DOHH2 (cell line): Measurements from ENCODE around the gene CDK4.

ENCODE experiments used
- H3F3A ChIP-seq: fragments of 200-600 bp; sonication (generic), shearing (Covaris generic); 2 replicates; pipeline ENCODE4 v1.6.0; 2016; ENCODE audit warnings: antibody characterized with exemption, mild to moderate bottlenecking; ENCODE audit not compliant: control insufficient read depth, insufficient read depth
- H3K27ac ChIP-seq: fragments of 200-600 bp; sonication (generic); 2 replicates; pipeline ENCODE4 v1.5.1; 2014; ENCODE audit warnings: low read depth, mild to moderate bottlenecking, low read length, moderate library complexity
- H3K27me3 ChIP-seq: fragments of 200-600 bp; sonication (generic); 2 replicates; pipeline ENCODE4 v1.6.1; 2014; ENCODE audit warnings: mild to moderate bottlenecking, low read length, mixed read lengths; ENCODE audit not compliant: control insufficient read depth
- H3K36me3 ChIP-seq: fragments of 200-600 bp; sonication (generic); 2 replicates; pipeline ENCODE4 v1.6.1; 2014; ENCODE audit warnings: mild to moderate bottlenecking, low read length, moderate library complexity, mixed read lengths; ENCODE audit not compliant: control insufficient read depth
- H3K4me1 ChIP-seq: fragments of 200-600 bp; sonication (generic); 2 replicates; pipeline ENCODE4 v1.6.1; 2014; ENCODE audit warnings: mild to moderate bottlenecking, low read length, mixed read lengths; ENCODE audit not compliant: control insufficient read depth
- H3K4me2 ChIP-seq: fragments of 200-600 bp; sonication (generic); 2 replicates; pipeline ENCODE4 v1.6.0; 2014; ENCODE audit warnings: mild to moderate bottlenecking, low read length, moderate library complexity
- H3K4me3 ChIP-seq: fragments of 200-600 bp; sonication (generic); 2 replicates; pipeline ENCODE4 v1.5.1; 2014; ENCODE audit warnings: mild to moderate bottlenecking, low read length, mixed read lengths
- H3K79me2 ChIP-seq: fragments of 200-600 bp; sonication (generic); 2 replicates; pipeline ENCODE4 v1.6.1; 2014; ENCODE audit warnings: mild to moderate bottlenecking, low read length, mixed read lengths; ENCODE audit not compliant: control insufficient read depth
- H3K9me2 ChIP-seq: fragments of 200-600 bp; sonication (generic); replicated peaks from 2 replicates; pipeline ENCODE4 v1.6.1; 2014; ENCODE audit warnings: mild to moderate bottlenecking, low read length, mixed read lengths; ENCODE audit not compliant: control insufficient read depth
- H3K9me3 ChIP-seq: fragments of 200-600 bp; sonication (generic); 2 replicates; pipeline ENCODE4 v1.6.1; 2014; ENCODE audit warnings: antibody characterized with exemption, low read length, mixed read lengths; ENCODE audit not compliant: control insufficient read depth, insufficient read depth
- H4K20me1 ChIP-seq: fragments of 200-600 bp; sonication (generic); 2 replicates; pipeline ENCODE4 v1.6.0; 2014; ENCODE audit warnings: low read depth, mild to moderate bottlenecking, antibody characterized with exemption, low read length, moderate library complexity; ENCODE audit not compliant: control insufficient read depth, insufficient read depth
- CTCF ChIP-seq: fragments of 200-600 bp; sonication (generic); IDR thresholded peaks from one replicate; pipeline ENCODE4 v1.5.1; 2014; ENCODE audit warnings: antibody characterized with exemption, mild to moderate bottlenecking, low read depth, low read length; ENCODE audit not compliant: poor library complexity, severe bottlenecking
- EZH2phosphoT487 ChIP-seq: fragments of 200-600 bp; sonication (generic); IDR thresholded peaks from 2 replicates; pipeline ENCODE4 v1.6.1; 2017; ENCODE audit warnings: borderline replicate concordance, mild to moderate bottlenecking, antibody characterized with exemption, low read length, moderate library complexity, mixed read lengths

The CDK4 gene

GRCh38 chr12:57783861-57784260, 31.8 kb upstream of the CDK4 start:
- no peaks in the 10 kb centered on the region for H3K9me2 ChIP-seq
- H3K4me1 ChIP-seq, result peaks cover 21% of the 10 kb centered on the region
- H4K20me1 ChIP-seq, result peaks cover 4% of the 10 kb centered on the region; the same call in 1 of the 2 replicates
- no peak overlapping the region for H3K27ac ChIP-seq
- peaks cover 47% of the 10 kb centered on the region for H3K36me3 ChIP-seq
- TF ChIP-seq EZH2phosphoT487 (no peak), CTCF (no peak)
- peak overlapping the region; percentile 97 for H3K4me2 ChIP-seq
- H3K9me3 ChIP-seq, result no peaks in the 10 kb centered on the region
- no peaks in the 10 kb centered on the region for H3K27me3 ChIP-seq
- H3K79me2 ChIP-seq, result peaks cover 32% of the 10 kb centered on the region
- H3F3A ChIP-seq, result no peaks in the 10 kb centered on the region
- H3K4me3 ChIP-seq, result peak overlapping the region; percentile 98; the same call in 1 of the 2 replicates

GRCh38 chr12:57783466-57783801, 31.3 kb upstream of the CDK4 start:
- no peak for TF ChIP-seq CTCF
- no peak for TF ChIP-seq EZH2phosphoT487
- H3K79me2 ChIP-seq, result peaks cover 32% of the 10 kb centered on the region
- H3K27ac ChIP-seq, result no peak overlapping the region
- no peaks in the 10 kb centered on the region for H3K27me3 ChIP-seq
- H3K9me3 ChIP-seq, result no peaks in the 10 kb centered on the region
- H3K4me2 ChIP-seq, result peak overlapping the region; percentile 97
- peaks cover 44% of the 10 kb centered on the region for H3K36me3 ChIP-seq
- peaks cover 4% of the 10 kb centered on the region; the same call in 1 of the 2 replicates for H4K20me1 ChIP-seq
- no peaks in the 10 kb centered on the region for H3F3A ChIP-seq
- H3K4me3 ChIP-seq, result peak overlapping the region; percentile 98
- peaks cover 21% of the 10 kb centered on the region for H3K4me1 ChIP-seq
- H3K9me2 ChIP-seq, result no peaks in the 10 kb centered on the region

GRCh38 chr12:57782608-57783465, 30.7 kb upstream of the CDK4 start, which contains the start of gene TSFM:
TSS of gene TSFM (plus strand) at chr12:57782787. CDS start at chr12:57782802, 15 bp downstream.
- Histone ChIP-seq H3K36me3 (peaks cover 40% of the 10 kb centered on the region), H3K9me3 (no peaks in the 10 kb centered on the region), H3K27me3 (no peaks in the 10 kb centered on the region), H3K9me2 (no peaks in the 10 kb centered on the region), H3F3A (no peaks in the 10 kb centered on the region), H3K27ac (peak within 1 kb of the TSS; percentile 22), H3K79me2 (peaks cover 32% of the 10 kb centered on the region), H3K4me1 (peaks cover 21% of the 10 kb centered on the region), H4K20me1 (peaks cover 4% of the 10 kb centered on the region; the same call in 1 of the 2 replicates), H3K4me3 (peak within 1 kb of the TSS; percentile 98), H3K4me2 (peak within 1 kb of the TSS; percentile 97)
- TF ChIP-seq CTCF (peak; percentile 91), EZH2phosphoT487 (no peak)
